ENCODE results near the gene PGBD5.

The PGBD5 gene

GRCh38 chr1:230398856-230399255, 27.3 kb downstream of the PGBD5 start:
- H3K27ac ChIP-seq (ENCODE audit: insufficient read depth in 1 of 2, low read depth in 1 of 2, low read length in 2 of 2, poor library complexity in 1 of 2, severe bottlenecking in 2 of 2) = no peak overlapping the region
- CTCF ChIA-PET = no interaction called here
- DNase-seq = no peak
- no peaks in the 10 kb centered on the region for H3K36me3 ChIP-seq (ENCODE audit: control insufficient read depth in 4 of 4, insufficient read depth in 4 of 4, low read length in 3 of 4)
- 89% methylated on average over 6 of the region's 8 CpGs for WGBS (ENCODE audit: insufficient coverage)
- H3K4me1 ChIP-seq (ENCODE audit: control extremely low read depth in 1 of 4, control insufficient read depth in 4 of 4, insufficient read depth in 4 of 4, low read length in 3 of 4) = no peaks in the 10 kb centered on the region
- H3K9me3 ChIP-seq (ENCODE audit: control extremely low read depth in 1 of 5, control insufficient read depth in 4 of 5, insufficient read depth in 2 of 5, low read depth in 1 of 5, low read length in 4 of 5) = peaks cover 0 to 2% (median 0%) of the 10 kb centered on the region in 5 experiments
- peaks cover 0 to 2% (median 0%) of the 10 kb centered on the region in 5 experiments for H3K27me3 ChIP-seq (replicated peaks in 2 of 5; ENCODE audit: control insufficient read depth in 4 of 5, insufficient read depth in 5 of 5, low read length in 4 of 5)
- POLR2A ChIA-PET = no interaction called here
- no peak overlapping the region for H3K4me3 ChIP-seq (ENCODE audit: control insufficient read depth in 1 of 7, extremely low read depth in 1 of 7, insufficient read depth in 4 of 7, low read depth in 2 of 7, low read length in 6 of 7)

GRCh38 chr1:230396966-230397365, 29.2 kb downstream of the PGBD5 start:
- CTCF ChIA-PET = interaction anchor here (0.6 kb wide), 1 partner anchor 562 kb away, joined by 3 read pairs; no protein-coding TSS in a partner anchor
- WGBS (ENCODE audit: insufficient coverage) = 95% methylated on average over 8 of the region's 10 CpGs
- POLR2A ChIA-PET = no interaction called here

DNA sequence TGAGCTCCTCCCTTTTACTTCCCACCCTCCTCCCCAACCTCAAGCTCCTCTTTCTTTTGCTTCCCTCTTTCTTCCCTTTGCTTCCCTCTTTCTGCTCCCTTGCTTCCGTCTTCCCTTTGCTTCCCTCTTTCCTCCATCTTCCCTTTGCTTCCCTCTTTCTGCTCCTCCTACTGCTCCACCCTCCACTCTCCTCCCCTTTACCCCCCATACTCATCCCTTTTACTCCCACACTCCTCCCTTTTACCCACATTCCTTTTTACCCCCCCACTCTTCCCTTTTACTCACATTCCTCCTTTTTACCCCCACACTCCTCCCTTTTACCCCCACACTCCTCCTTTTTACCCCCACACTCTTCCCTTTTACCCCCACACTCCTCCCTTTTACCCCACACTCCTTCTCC, 30.2 kb downstream of the PGBD5 start:
- H3K36me3 ChIP-seq (ENCODE audit: control insufficient read depth in 4 of 4, insufficient read depth in 4 of 4, low read length in 3 of 4) = no peaks in the 10 kb centered on the region
- H3K27ac ChIP-seq (ENCODE audit: insufficient read depth in 1 of 2, low read depth in 1 of 2, low read length in 2 of 2, poor library complexity in 1 of 2, severe bottlenecking in 2 of 2) = no peak overlapping the region
- H3K27me3 ChIP-seq (replicated peaks in 2 of 5; ENCODE audit: control insufficient read depth in 4 of 5, insufficient read depth in 5 of 5, low read length in 4 of 5) = peaks cover 0 to 17% (median 4%) of the 10 kb centered on the region in 5 experiments
- DNase-seq = no peak
- H3K9me3 ChIP-seq (ENCODE audit: control extremely low read depth in 1 of 5, control insufficient read depth in 4 of 5, insufficient read depth in 2 of 5, low read depth in 1 of 5, low read length in 4 of 5) = peaks cover 0 to 15% (median 0%) of the 10 kb centered on the region in 5 experiments
- H3K4me3 ChIP-seq (ENCODE audit: control insufficient read depth in 1 of 7, extremely low read depth in 1 of 7, insufficient read depth in 4 of 7, low read depth in 2 of 7, low read length in 6 of 7) = no peak overlapping the region
- no peaks in the 10 kb centered on the region for H3K4me1 ChIP-seq (ENCODE audit: control extremely low read depth in 1 of 4, control insufficient read depth in 4 of 4, insufficient read depth in 4 of 4, low read length in 3 of 4)
- WGBS (ENCODE audit: insufficient coverage) = 59% methylated on average over 1 of the region's 1 CpG
- ChIA-PET CTCF (no interaction called here), POLR2A (no interaction called here)

More at GRCh38 chr1:230396966-230397365, 29.2 kb downstream of the PGBD5 start:
- peaks cover 0 to 13% (median 0%) of the 10 kb centered on the region in 5 experiments for H3K9me3 ChIP-seq (ENCODE audit: control extremely low read depth in 1 of 5, control insufficient read depth in 4 of 5, insufficient read depth in 2 of 5, low read depth in 1 of 5, low read length in 4 of 5)
- H3K4me1 ChIP-seq (ENCODE audit: control extremely low read depth in 1 of 4, control insufficient read depth in 4 of 4, insufficient read depth in 4 of 4, low read length in 3 of 4) = no peaks in the 10 kb centered on the region
- no peak for DNase-seq
- H3K27ac ChIP-seq (ENCODE audit: insufficient read depth in 1 of 2, low read depth in 1 of 2, low read length in 2 of 2, poor library complexity in 1 of 2, severe bottlenecking in 2 of 2) = no peak overlapping the region
- H3K36me3 ChIP-seq (ENCODE audit: control insufficient read depth in 4 of 4, insufficient read depth in 4 of 4, low read length in 3 of 4) = no peaks in the 10 kb centered on the region
- H3K27me3 ChIP-seq (replicated peaks in 2 of 5; ENCODE audit: control insufficient read depth in 4 of 5, insufficient read depth in 5 of 5, low read length in 4 of 5) = peaks cover 0 to 9% (median 2%) of the 10 kb centered on the region in 5 experiments
- H3K4me3 ChIP-seq (ENCODE audit: control insufficient read depth in 1 of 7, extremely low read depth in 1 of 7, insufficient read depth in 4 of 7, low read depth in 2 of 7, low read length in 6 of 7) = no peak overlapping the region

DNA sequence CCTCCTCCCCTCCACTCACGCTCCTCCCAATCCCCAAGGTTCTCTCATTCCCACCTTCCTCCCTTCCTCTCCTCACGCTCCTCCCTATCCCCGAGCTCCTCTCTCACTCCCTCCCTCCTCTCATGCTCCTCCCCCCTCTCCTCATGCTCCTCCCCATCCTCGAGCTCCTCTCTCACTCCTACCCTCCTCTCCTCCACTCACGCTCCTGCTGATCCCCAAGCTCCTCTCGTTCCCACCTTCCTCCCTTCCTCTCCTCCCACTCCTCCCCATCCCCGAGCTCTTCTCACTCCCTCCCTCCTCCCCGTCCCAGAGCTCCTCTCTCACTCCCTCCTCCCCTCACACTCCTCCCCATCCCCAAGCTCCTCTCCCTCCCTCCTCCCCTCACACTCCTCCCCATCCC, 31.4 kb downstream of the PGBD5 start:
- peaks cover 0 to 18% (median 4%) of the 10 kb centered on the region in 5 experiments for H3K27me3 ChIP-seq (replicated peaks in 2 of 5; ENCODE audit: control insufficient read depth in 4 of 5, insufficient read depth in 5 of 5, low read length in 4 of 5)
- no peaks in the 10 kb centered on the region for H3K4me1 ChIP-seq (ENCODE audit: control extremely low read depth in 1 of 4, control insufficient read depth in 4 of 4, insufficient read depth in 4 of 4, low read length in 3 of 4)
- H3K9me3 ChIP-seq (ENCODE audit: control extremely low read depth in 1 of 5, control insufficient read depth in 4 of 5, insufficient read depth in 2 of 5, low read depth in 1 of 5, low read length in 4 of 5) = peaks cover 0 to 15% (median 0%) of the 10 kb centered on the region in 5 experiments
- POLR2A ChIA-PET = interaction anchor here (0.6 to 0.7 kb wide), 2 partner anchors 41 to 314 kb away, joined by 3 to 4 read pairs; no protein-coding TSS in a partner anchor
- H3K27ac ChIP-seq (ENCODE audit: insufficient read depth in 1 of 2, low read depth in 1 of 2, low read length in 2 of 2, poor library complexity in 1 of 2, severe bottlenecking in 2 of 2) = no peak overlapping the region
- no peak overlapping the region for H3K4me3 ChIP-seq (ENCODE audit: control insufficient read depth in 1 of 7, extremely low read depth in 1 of 7, insufficient read depth in 4 of 7, low read depth in 2 of 7, low read length in 6 of 7)
- WGBS (ENCODE audit: insufficient coverage) = 94% methylated on average over 8 of the region's 8 CpGs
- CTCF ChIA-PET = interaction anchor here (0.6 kb wide), 1 partner anchor 542 kb away, joined by 3 read pairs; no protein-coding TSS in a partner anchor
- no peak for DNase-seq
- H3K36me3 ChIP-seq (ENCODE audit: control insufficient read depth in 4 of 4, insufficient read depth in 4 of 4, low read length in 3 of 4) = no peaks in the 10 kb centered on the region

DNA sequence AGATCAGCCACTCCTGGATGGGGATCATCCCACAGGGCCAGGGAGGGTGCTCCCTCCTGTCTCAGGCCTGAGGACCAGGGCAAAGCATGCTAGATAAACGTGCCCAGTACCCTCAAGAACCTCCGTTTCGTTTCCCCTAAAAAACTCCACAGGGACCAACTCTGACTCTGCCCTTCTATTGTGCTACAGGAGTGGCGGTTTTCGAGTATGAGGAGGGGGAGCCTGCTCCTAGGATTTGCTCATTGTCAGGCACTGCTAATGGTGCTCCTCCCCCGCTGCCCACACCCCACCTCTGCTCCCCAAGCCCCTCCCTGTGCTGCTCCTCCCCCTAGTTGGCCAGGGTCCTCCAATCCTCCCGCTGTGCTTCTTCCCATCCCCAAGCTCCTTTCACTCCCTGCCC, 32.0 kb downstream of the PGBD5 start:
- POLR2A ChIA-PET = no interaction called here
- Histone ChIP-seq H3K4me1 (ENCODE audit: control extremely low read depth in 1 of 4, control insufficient read depth in 4 of 4, insufficient read depth in 4 of 4, low read length in 3 of 4) (no peaks in the 10 kb centered on the region), H3K9me3 (ENCODE audit: control extremely low read depth in 1 of 5, control insufficient read depth in 4 of 5, insufficient read depth in 2 of 5, low read depth in 1 of 5, low read length in 4 of 5) (peaks cover 0 to 15% (median 0%) of the 10 kb centered on the region in 5 experiments), H3K4me3 (ENCODE audit: control insufficient read depth in 1 of 7, extremely low read depth in 1 of 7, insufficient read depth in 4 of 7, low read depth in 2 of 7, low read length in 6 of 7) (no peak overlapping the region), H3K36me3 (ENCODE audit: control insufficient read depth in 4 of 4, insufficient read depth in 4 of 4, low read length in 3 of 4) (no peaks in the 10 kb centered on the region), H3K27ac (ENCODE audit: insufficient read depth in 1 of 2, low read depth in 1 of 2, low read length in 2 of 2, poor library complexity in 1 of 2, severe bottlenecking in 2 of 2) (no peak overlapping the region), H3K27me3 (replicated peaks in 2 of 5; ENCODE audit: control insufficient read depth in 4 of 5, insufficient read depth in 5 of 5, low read length in 4 of 5) (peaks cover 0 to 18% (median 5%) of the 10 kb centered on the region in 5 experiments)
- CTCF ChIA-PET = interaction anchor here (0.6 kb wide), 1 partner anchor 541 kb away, joined by 3 read pairs; no protein-coding TSS in a partner anchor
- 93% methylated on average over 6 of the region's 7 CpGs for WGBS (ENCODE audit: insufficient coverage)
- DNase-seq = no peak

DNA sequence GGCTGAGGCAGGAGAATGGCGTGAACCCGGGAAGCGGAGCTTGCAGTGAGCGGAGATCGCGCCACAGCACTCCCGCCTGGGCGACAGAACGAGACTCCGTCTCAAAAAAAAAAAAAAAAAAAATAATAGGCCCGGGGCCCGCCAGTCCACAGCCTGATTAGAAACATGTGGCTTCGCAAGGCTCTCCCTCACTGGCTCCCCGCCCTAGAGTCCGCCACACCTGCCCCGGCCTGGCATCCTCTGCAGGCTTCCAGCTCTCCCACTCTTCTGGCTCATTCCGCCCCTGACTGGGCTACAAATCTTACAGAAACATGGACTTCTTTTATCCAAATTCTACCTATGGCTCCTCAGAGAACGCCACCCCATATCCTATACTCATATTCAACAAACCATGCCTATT, 32.4 kb downstream of the PGBD5 start:
- Histone ChIP-seq H3K4me1 (ENCODE audit: control extremely low read depth in 1 of 4, control insufficient read depth in 4 of 4, insufficient read depth in 4 of 4, low read length in 3 of 4) (no peaks in the 10 kb centered on the region), H3K27ac (ENCODE audit: insufficient read depth in 1 of 2, low read depth in 1 of 2, low read length in 2 of 2, poor library complexity in 1 of 2, severe bottlenecking in 2 of 2) (no peak overlapping the region), H3K36me3 (ENCODE audit: control insufficient read depth in 4 of 4, insufficient read depth in 4 of 4, low read length in 3 of 4) (no peaks in the 10 kb centered on the region), H3K27me3 (replicated peaks in 2 of 5; ENCODE audit: control insufficient read depth in 4 of 5, insufficient read depth in 5 of 5, low read length in 4 of 5) (peaks cover 0 to 18% (median 5%) of the 10 kb centered on the region in 5 experiments), H3K4me3 (ENCODE audit: control insufficient read depth in 1 of 7, extremely low read depth in 1 of 7, insufficient read depth in 4 of 7, low read depth in 2 of 7, low read length in 6 of 7) (no peak overlapping the region), H3K9me3 (ENCODE audit: control extremely low read depth in 1 of 5, control insufficient read depth in 4 of 5, insufficient read depth in 2 of 5, low read depth in 1 of 5, low read length in 4 of 5) (peaks cover 0 to 15% (median 0%) of the 10 kb centered on the region in 5 experiments)
- WGBS (ENCODE audit: insufficient coverage) = 98% methylated on average over 8 of the region's 18 CpGs
- POLR2A ChIA-PET = no interaction called here
- CTCF ChIA-PET = interaction anchor here (0.6 kb wide), 1 partner anchor 541 kb away, joined by 3 read pairs; no protein-coding TSS in a partner anchor
- DNase-seq = no peak

DNA sequence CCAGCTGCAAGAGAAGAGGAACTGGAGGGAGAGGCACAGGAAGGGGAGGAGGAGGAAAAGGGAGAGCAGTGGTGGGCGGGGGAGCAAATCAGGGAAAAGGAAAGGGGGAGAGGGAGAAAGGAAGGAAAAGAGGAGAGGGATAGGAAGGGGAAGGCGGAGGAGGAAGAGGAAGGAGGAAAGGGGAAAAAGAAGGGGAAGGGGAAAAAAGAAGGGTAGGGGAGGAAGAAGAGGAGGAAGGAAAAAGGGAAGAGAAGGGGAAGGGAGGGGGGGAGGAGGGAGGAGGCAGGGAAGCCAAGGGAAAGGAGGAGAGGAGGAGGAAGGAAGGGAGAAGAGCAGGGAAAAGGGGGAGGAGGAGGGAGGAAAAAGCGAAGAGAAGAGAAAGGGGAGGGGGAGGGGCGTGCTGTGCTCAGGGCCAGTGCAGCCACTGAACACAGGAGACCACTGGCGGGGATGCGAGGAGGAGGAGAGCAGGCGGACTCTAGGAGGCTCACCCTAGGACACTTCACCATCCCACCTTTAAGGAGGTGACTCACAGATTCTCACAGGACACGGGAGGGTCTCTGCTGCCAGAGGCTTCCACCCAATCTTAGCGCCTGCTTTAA, 33.1 kb downstream of the PGBD5 start:
- CTCF ChIA-PET = no interaction called here
- 77% methylated on average over 6 of the region's 9 CpGs for WGBS (ENCODE audit: insufficient coverage)

More for the DNA sequence above, 33.1 kb downstream of the PGBD5 start:
- H3K4me1 ChIP-seq (ENCODE audit: control extremely low read depth in 1 of 4, control insufficient read depth in 4 of 4, insufficient read depth in 4 of 4, low read length in 3 of 4) = no peaks in the 10 kb centered on the region
- H3K9me3 ChIP-seq (ENCODE audit: control extremely low read depth in 1 of 5, control insufficient read depth in 4 of 5, insufficient read depth in 2 of 5, low read depth in 1 of 5, low read length in 4 of 5) = peaks cover 0 to 15% (median 0%) of the 10 kb centered on the region in 5 experiments
- POLR2A ChIA-PET = no interaction called here
- no peaks in the 10 kb centered on the region for H3K36me3 ChIP-seq (ENCODE audit: control insufficient read depth in 4 of 4, insufficient read depth in 4 of 4, low read length in 3 of 4)
- peaks cover 0 to 18% (median 5%) of the 10 kb centered on the region in 5 experiments for H3K27me3 ChIP-seq (replicated peaks in 2 of 5; ENCODE audit: control insufficient read depth in 4 of 5, insufficient read depth in 5 of 5, low read length in 4 of 5)
- DNase-seq = no peak
- no peak overlapping the region for H3K27ac ChIP-seq (ENCODE audit: insufficient read depth in 1 of 2, low read depth in 1 of 2, low read length in 2 of 2, poor library complexity in 1 of 2, severe bottlenecking in 2 of 2)
- H3K4me3 ChIP-seq (ENCODE audit: control insufficient read depth in 1 of 7, extremely low read depth in 1 of 7, insufficient read depth in 4 of 7, low read depth in 2 of 7, low read length in 6 of 7) = no peak overlapping the region
